ENCODE data around the gene APBB2. TPM values are rescaled to one million over a fixed set of nuclear protein-coding genes. Genes with fewer than 3 reads are reported as not detected.

Gene APBB2
- total RNA-seq, 1 experiment from 2014 or later, result 49.0 TPM

DNA sequence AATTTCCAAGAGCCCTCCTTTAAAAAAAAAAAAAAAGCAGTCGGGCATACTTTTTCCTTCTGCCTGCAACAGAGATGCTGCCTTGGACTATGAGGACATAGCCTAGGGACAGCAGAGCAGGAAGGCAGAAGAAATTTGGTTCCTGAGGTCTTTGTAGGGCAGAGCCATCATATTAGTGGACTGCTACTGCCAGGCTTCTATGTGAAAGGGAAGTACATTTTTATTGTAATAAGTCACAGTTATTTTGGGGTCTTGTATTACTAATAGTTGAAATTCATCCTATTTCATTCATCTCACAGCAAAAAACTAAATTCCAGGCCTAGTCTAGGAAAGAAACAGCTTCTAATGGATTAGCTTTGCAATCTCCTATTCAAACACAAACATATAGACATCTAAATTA, 253.4 kb downstream of the APBB2 start (continued):
- TF ChIP-seq ZNF532 (CRISPR knock-in tag; IDR thresholded peaks at IDR 0.05; ENCODE audit: borderline replicate concordance) (no peak), OVOL2 (CRISPR knock-in tag; IDR thresholded peaks at IDR 0.05; ENCODE audit: borderline replicate concordance) (no peak), ZNF671 (CRISPR knock-in tag; IDR thresholded peaks at IDR 0.05) (no peak)
- TF ChIP-seq, protein P1, sequence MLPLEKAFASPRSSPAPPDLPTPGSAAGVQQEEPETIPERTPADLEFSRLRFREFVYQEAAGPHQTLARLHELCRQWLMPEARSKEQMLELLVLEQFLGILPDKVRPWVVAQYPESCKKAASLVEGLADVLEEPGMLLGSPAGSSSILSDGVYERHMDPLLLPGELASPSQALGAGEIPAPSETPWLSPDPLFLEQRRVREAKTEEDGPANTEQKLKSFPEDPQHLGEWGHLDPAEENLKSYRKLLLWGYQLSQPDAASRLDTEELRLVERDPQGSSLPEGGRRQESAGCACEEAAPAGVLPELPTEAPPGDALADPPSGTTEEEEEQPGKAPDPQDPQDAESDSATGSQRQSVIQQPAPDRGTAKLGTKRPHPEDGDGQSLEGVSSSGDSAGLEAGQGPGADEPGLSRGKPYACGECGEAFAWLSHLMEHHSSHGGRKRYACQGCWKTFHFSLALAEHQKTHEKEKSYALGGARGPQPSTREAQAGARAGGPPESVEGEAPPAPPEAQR (CRISPR knock-in tag; IDR thresholded peaks at IDR 0.05), result no peak
- TF ChIP-seq, protein P2, sequence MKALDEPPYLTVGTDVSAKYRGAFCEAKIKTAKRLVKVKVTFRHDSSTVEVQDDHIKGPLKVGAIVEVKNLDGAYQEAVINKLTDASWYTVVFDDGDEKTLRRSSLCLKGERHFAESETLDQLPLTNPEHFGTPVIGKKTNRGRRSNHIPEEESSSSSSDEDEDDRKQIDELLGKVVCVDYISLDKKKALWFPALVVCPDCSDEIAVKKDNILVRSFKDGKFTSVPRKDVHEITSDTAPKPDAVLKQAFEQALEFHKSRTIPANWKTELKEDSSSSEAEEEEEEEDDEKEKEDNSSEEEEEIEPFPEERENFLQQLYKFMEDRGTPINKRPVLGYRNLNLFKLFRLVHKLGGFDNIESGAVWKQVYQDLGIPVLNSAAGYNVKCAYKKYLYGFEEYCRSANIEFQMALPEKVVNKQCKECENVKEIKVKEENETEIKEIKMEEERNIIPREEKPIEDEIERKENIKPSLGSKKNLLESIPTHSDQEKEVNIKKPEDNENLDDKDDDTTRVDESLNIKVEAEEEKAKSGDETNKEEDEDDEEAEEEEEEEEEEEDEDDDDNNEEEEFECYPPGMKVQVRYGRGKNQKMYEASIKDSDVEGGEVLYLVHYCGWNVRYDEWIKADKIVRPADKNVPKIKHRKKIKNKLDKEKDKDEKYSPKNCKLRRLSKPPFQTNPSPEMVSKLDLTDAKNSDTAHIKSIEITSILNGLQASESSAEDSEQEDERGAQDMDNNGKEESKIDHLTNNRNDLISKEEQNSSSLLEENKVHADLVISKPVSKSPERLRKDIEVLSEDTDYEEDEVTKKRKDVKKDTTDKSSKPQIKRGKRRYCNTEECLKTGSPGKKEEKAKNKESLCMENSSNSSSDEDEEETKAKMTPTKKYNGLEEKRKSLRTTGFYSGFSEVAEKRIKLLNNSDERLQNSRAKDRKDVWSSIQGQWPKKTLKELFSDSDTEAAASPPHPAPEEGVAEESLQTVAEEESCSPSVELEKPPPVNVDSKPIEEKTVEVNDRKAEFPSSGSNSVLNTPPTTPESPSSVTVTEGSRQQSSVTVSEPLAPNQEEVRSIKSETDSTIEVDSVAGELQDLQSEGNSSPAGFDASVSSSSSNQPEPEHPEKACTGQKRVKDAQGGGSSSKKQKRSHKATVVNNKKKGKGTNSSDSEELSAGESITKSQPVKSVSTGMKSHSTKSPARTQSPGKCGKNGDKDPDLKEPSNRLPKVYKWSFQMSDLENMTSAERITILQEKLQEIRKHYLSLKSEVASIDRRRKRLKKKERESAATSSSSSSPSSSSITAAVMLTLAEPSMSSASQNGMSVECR (CRISPR knock-in tag; IDR thresholded peaks at IDR 0.05; ENCODE audit: borderline replicate concordance), result no peak
- TF ChIP-seq, protein P3, sequence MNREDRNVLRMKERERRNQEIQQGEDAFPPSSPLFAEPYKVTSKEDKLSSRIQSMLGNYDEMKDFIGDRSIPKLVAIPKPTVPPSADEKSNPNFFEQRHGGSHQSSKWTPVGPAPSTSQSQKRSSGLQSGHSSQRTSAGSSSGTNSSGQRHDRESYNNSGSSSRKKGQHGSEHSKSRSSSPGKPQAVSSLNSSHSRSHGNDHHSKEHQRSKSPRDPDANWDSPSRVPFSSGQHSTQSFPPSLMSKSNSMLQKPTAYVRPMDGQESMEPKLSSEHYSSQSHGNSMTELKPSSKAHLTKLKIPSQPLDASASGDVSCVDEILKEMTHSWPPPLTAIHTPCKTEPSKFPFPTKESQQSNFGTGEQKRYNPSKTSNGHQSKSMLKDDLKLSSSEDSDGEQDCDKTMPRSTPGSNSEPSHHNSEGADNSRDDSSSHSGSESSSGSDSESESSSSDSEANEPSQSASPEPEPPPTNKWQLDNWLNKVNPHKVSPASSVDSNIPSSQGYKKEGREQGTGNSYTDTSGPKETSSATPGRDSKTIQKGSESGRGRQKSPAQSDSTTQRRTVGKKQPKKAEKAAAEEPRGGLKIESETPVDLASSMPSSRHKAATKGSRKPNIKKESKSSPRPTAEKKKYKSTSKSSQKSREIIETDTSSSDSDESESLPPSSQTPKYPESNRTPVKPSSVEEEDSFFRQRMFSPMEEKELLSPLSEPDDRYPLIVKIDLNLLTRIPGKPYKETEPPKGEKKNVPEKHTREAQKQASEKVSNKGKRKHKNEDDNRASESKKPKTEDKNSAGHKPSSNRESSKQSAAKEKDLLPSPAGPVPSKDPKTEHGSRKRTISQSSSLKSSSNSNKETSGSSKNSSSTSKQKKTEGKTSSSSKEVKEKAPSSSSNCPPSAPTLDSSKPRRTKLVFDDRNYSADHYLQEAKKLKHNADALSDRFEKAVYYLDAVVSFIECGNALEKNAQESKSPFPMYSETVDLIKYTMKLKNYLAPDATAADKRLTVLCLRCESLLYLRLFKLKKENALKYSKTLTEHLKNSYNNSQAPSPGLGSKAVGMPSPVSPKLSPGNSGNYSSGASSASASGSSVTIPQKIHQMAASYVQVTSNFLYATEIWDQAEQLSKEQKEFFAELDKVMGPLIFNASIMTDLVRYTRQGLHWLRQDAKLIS (CRISPR knock-in tag; IDR thresholded peaks at IDR 0.05; ENCODE audit: borderline replicate concordance), result no peak
- TF ChIP-seq, protein P4, sequence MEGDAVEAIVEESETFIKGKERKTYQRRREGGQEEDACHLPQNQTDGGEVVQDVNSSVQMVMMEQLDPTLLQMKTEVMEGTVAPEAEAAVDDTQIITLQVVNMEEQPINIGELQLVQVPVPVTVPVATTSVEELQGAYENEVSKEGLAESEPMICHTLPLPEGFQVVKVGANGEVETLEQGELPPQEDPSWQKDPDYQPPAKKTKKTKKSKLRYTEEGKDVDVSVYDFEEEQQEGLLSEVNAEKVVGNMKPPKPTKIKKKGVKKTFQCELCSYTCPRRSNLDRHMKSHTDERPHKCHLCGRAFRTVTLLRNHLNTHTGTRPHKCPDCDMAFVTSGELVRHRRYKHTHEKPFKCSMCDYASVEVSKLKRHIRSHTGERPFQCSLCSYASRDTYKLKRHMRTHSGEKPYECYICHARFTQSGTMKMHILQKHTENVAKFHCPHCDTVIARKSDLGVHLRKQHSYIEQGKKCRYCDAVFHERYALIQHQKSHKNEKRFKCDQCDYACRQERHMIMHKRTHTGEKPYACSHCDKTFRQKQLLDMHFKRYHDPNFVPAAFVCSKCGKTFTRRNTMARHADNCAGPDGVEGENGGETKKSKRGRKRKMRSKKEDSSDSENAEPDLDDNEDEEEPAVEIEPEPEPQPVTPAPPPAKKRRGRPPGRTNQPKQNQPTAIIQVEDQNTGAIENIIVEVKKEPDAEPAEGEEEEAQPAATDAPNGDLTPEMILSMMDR (IDR thresholded peaks at IDR 0.05), result no peak

- Mint-ChIP-seq H3K4me3 (no peak overlapping the region), H3K9me3 (peaks cover 12% of the 10 kb centered on the region), H3K4me1 (peaks cover 24% of the 10 kb centered on the region), H3K36me3 (peaks cover 12% of the 10 kb centered on the region), H3K27me3 (ENCODE audit: low read depth) (no peaks in the 10 kb centered on the region), H3K27ac (no peak overlapping the region)
- DNase-seq (ENCODE audit: low spot score) (no peak), ATAC-seq (no peak)
- CTCF ChIA-PET, result interaction anchor here (1.0 kb wide), 1 partner anchor 32 kb away, joined by 4 read pairs; no protein-coding TSS in a partner anchor
- POLR2A ChIA-PET, result no interaction called here
- no peak for TF ChIP-seq AR (CRISPR knock-in tag; IDR thresholded peaks at IDR 0.05)
- TF ChIP-seq NFE2L1 (CRISPR knock-in tag; IDR thresholded peaks at IDR 0.05), result no peak
- TF ChIP-seq, protein P5, sequence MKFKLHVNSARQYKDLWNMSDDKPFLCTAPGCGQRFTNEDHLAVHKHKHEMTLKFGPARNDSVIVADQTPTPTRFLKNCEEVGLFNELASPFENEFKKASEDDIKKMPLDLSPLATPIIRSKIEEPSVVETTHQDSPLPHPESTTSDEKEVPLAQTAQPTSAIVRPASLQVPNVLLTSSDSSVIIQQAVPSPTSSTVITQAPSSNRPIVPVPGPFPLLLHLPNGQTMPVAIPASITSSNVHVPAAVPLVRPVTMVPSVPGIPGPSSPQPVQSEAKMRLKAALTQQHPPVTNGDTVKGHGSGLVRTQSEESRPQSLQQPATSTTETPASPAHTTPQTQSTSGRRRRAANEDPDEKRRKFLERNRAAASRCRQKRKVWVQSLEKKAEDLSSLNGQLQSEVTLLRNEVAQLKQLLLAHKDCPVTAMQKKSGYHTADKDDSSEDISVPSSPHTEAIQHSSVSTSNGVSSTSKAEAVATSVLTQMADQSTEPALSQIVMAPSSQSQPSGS (CRISPR knock-in tag; IDR thresholded peaks at IDR 0.05; ENCODE audit: borderline replicate concordance, low read depth), result no peak
- no peak for TF ChIP-seq ETV6 (CRISPR knock-in tag; IDR thresholded peaks at IDR 0.05)
- TF ChIP-seq NR1H2 (CRISPR knock-in tag; IDR thresholded peaks at IDR 0.05), result no peak
- no peak for TF ChIP-seq PRRX2 (CRISPR knock-in tag; IDR thresholded peaks at IDR 0.05)
- no peak for TF ChIP-seq JUN (CRISPR knock-in tag; IDR thresholded peaks at IDR 0.05)
- no peak for TF ChIP-seq ZNF671 (CRISPR knock-in tag; IDR thresholded peaks at IDR 0.05)
- no peak for TF ChIP-seq ZNF219 (CRISPR knock-in tag; IDR thresholded peaks at IDR 0.05; ENCODE audit: borderline replicate concordance)
- no peak for TF ChIP-seq TEAD1 (CRISPR knock-in tag; IDR thresholded peaks at IDR 0.05)
These were observed 257.1 kb downstream of the APBB2 start for GRCh38 chr4:40957281-40957680.
